Keratinocyte (primary cell): ENCODE measurements around the gene HBA2.

ENCODE experiments used
- EZH2 ChIP-seq: IDR thresholded peaks from one replicate; pipeline ENCODE4 v1.6.1; 2012; ENCODE audit warnings: inconsistent platforms, mild to moderate bottlenecking, low read length, moderate library complexity
- TF ChIP-seq, protein P1 (sequence below), 3 experiments: IDR thresholded peaks in 1 of 3; conservative IDR thresholded peaks in 1 of 3; optimal IDR thresholded peaks in 1 of 3; 2 replicates in 2 of 3; 3 replicates in 1 of 3; pipeline versions ENCODE3 to v1.5.1; 2011; ENCODE audit warnings: low read length in 3 of 3, mild to moderate bottlenecking in 3 of 3, moderate library complexity in 2 of 3, control low read depth in 1 of 3, inconsistent platforms in 1 of 3; ENCODE audit not compliant: insufficient read depth in 2 of 3; ENCODE audit errors: extremely low read depth in 1 of 3

GRCh38 chr16:129075-129474, 43.6 kb upstream of the HBA2 start:
- TF ChIP-seq, protein P1, sequence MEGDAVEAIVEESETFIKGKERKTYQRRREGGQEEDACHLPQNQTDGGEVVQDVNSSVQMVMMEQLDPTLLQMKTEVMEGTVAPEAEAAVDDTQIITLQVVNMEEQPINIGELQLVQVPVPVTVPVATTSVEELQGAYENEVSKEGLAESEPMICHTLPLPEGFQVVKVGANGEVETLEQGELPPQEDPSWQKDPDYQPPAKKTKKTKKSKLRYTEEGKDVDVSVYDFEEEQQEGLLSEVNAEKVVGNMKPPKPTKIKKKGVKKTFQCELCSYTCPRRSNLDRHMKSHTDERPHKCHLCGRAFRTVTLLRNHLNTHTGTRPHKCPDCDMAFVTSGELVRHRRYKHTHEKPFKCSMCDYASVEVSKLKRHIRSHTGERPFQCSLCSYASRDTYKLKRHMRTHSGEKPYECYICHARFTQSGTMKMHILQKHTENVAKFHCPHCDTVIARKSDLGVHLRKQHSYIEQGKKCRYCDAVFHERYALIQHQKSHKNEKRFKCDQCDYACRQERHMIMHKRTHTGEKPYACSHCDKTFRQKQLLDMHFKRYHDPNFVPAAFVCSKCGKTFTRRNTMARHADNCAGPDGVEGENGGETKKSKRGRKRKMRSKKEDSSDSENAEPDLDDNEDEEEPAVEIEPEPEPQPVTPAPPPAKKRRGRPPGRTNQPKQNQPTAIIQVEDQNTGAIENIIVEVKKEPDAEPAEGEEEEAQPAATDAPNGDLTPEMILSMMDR (optimal IDR thresholded peaks at IDR 0.05 in 1 of 3, IDR thresholded peaks at IDR 0.05 in 1 of 3, conservative IDR thresholded peaks at IDR 0.05 in 1 of 3; ENCODE audit: extremely low read depth in 1 of 3, insufficient read depth in 2 of 3, low read length in 3 of 3) = no peak
- no peak for TF ChIP-seq EZH2
